GM18517 (cell line): ENCODE data around the gene HRH3.

Source experiments
- ATAC-seq: cut with Tn5 transposase; IDR thresholded peaks from one replicate; pipeline ENCODE4 v1.9.1; 2021; ENCODE audit warnings: mild to moderate bottlenecking, moderate library complexity; ENCODE audit not compliant: unreplicated experiment

Gene HRH3

DNA sequence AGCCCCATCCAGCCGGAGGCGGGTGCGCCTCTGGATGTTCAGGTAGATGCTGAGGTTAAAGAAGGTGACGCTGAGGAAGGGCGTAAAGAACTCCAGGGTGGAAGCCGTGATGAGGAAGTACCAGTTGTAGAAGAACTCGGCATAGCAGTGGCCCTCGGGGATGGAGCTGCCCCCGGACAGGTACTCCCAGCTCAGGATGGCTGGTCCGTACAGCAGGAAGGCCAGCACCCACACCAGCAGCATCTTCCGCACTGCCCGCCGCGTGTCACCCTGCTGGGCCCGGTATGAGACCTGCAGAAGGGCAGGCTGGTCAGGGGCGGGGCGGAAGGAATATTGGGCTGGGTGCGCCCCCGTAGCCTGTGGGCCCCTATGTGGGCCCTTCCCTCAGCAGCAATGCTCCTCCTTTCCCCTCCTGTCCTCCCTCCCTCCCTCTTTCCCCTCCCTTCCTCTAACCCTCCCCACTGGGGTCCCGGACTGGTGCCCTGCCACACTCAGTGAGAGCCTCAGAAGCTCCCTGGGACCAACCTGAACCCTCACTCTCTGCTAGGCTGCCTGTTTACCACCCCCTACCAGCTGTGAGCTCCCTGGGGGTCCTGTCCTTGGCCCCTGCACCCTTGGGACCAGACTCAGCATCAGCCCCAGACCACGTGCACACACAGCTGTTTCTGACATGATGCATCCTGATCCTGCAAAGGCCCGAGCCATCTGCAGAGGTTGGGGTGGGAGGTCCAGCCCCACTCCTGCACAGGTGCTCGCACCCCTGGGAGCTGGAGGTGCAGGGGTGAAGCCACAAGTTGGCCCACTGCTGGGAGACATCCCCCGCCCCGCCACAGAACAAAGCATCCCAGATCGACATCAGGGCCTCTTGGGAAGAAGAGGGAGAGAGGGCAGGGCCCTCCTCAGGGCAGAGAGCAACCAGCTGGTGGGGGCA lies 3.2 kb downstream of the HRH3 start:
- no peak for ATAC-seq

- ATAC-seq, result no peak
Measured at GRCh38 chr20:62215991-62216635, 4.0 kb downstream of the HRH3 start.

DNA sequence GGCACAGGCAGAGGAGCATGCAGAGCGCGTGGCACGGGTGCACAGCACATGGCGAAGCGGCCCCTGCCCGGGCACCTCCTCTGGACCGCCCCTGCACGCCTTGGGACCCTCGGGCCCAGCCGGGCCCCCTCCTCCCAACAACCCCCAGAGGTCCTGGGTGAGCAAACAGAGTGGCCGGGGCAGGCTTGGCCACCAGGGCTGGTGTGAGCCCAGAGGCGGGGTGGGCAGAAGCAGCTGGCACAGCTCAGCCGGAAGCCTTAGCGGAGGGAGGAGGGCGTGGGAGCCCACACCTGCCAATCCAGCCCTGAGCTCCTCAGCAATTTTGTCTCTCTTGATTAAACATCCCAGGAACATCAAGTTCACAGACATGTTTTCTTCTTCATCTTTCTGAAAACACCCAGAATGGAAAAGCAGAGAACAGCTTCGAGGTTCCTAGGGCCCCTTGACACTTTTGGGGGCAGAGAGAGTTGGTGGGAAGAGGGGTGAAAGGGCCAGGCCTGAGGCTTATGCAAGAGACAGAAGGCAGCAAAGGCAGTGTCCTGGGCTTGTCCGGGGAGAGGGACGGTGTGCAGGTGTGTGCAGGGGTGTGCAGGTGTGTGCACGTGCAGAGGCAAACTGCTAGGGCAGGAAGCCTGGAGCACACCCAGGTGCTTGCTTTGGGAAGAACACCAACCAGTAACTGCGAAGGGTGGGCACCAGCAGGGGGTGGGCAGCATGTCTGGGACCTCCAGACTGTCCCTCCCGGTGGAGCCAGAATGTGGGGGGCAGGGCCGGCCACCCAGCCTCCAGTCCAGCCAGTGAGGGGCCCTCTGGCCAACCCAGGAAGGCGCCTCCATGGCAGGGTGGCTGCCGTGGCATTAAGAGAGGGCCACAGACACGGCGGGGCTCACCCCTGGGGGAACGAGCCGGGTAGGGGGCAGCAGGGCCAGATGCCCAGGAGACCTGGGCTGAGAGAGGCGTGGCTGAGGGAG lies 4.8 kb downstream of the HRH3 start:
- ATAC-seq, result no peak

GRCh38 chr20:62214067-62214466 lies 6.0 kb downstream of the HRH3 start:
- ATAC-seq, result no peak

- ATAC-seq, result no peak
Measured at GRCh38 chr20:62212299-62212698, 7.8 kb downstream of the HRH3 start.

- no peak for ATAC-seq
Measured at GRCh38 chr20:62211769-62212288, 8.2 kb downstream of the HRH3 start.

GRCh38 chr20:62211216-62211615 lies 8.9 kb downstream of the HRH3 start:
- ATAC-seq, result no peak

DNA sequence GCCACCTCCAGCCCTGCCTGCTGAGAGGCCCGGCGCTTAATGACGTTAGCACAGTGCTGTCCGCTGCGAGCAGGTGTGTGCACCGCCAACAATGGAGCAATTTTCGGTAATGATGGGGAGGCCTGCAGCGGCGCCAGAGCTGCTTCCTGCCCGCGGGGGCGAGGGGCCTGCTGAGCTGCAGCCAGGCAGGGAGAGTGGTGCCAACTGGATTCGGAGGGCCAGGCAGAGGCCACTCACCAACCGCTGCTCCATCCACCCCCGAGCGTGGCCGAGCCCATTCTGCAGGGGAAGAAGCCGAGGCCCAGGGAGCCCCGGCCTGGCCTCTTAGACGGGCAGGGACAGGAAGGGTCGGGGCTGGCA lies 9.6 kb downstream of the HRH3 start:
- ATAC-seq, result no peak

- ATAC-seq, result no peak
Measured at GRCh38 chr20:62209850-62210495, 10.1 kb downstream of the HRH3 start.

- no peak for ATAC-seq
Measured at GRCh38 chr20:62208795-62209755, 11.0 kb downstream of the HRH3 start.

DNA sequence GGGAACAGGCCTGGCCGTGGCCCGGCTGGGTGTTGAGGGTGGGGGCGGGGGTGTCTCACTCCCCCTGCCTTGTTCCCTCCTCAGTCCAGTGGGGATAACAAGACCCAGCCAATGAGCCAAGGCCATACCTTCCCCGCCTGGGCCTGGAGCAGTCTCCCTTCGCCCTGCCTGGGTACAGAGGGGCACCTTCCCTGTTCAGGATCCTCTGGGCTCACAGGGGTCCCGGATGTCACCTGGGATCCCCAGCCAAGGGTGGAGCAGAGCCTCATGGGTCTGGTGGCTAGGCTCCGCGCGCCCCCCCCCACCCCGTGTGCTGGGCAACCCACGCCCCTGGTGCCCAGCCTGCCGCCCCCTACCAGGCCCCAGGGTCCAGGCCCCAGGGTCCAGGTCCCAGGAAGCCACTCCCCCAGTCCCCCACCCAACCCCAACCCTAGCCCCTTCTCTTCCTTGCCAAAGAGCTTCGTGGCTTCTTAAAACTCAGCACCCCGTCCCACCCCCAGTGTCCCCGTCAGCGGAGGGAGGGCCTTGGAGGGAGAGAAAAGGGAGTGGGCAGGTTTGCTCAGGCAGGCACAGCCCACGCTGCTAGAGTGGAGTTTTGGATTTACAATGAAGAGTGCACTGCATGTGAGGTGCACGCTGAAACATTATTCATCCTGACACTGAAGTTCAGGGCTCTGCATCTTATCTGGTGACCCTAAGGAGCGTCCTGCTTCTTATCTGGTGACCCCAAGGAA lies 11.8 kb downstream of the HRH3 start:
- no peak for ATAC-seq

GRCh38 chr20:62206388-62206775 lies 13.7 kb downstream of the HRH3 start:
- no peak for ATAC-seq

DNA sequence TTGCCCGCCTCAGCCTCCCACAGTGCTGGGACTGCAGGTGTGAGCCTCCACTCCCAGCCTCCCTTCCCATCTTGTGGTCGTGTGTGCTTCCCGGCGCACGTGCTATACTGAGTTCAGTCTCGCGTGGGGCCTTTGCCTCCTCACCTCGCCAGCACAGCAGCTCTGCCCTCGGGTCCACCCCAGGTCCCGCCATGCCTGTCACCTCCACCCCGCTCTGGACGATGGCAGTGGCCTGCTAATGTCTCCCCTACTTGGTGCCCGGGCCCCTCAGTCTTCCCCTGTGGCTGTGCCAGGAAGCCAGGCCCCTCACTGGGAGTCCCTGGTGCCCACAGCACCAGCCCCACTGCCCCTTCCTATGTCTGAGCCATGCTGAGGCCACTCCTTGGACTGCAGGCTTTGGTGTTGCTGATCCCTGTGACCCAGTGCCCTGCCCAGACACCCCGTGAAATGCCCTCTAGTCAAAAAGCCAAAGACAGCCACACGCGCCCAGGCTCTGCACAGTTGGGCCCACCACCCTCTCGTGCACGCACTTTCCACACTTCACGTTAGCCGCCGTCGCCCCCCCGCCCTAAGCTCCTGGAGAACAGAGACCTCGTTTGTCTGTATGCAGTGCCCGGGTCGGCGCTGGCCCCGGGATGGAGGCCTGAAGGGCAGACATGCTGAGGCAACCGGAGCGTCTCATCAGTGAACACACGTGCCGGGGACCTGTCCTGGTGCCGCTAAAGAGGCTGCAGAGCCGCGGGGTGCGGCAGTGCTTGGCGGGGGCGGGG lies 14.3 kb downstream of the HRH3 start:
- ATAC-seq, result no peak

DNA sequence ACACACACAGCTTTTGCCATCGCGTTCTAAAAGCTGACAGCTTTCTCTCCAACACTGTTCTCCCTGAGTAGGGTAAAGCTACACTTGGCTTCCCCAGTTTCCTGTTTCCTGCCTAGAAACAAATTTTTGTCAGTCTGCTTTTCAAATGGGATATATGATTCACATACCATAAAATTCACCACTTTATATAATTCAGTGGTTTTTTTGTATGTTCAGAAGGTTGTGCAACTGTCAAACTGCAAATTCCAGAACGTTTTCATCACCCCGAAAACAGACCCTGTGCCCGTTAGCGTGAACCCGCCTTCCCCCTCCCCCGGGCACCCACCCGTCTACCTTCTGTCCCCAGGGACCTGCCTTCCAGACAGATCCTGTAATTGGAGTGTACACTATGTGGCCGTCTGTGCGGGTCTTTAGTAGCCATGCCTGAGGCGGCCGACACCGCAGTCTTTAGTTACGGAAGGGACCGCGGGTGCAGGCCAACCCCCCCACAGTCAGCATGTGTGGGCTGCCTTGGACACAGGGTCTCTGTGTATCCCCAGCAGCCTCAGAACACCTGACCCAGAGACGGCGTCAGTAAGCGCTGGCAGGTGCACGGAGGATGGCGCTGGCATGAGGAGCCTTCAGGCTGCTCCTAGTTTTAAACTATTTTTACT lies 16.6 kb downstream of the HRH3 start:
- no peak for ATAC-seq

DNA sequence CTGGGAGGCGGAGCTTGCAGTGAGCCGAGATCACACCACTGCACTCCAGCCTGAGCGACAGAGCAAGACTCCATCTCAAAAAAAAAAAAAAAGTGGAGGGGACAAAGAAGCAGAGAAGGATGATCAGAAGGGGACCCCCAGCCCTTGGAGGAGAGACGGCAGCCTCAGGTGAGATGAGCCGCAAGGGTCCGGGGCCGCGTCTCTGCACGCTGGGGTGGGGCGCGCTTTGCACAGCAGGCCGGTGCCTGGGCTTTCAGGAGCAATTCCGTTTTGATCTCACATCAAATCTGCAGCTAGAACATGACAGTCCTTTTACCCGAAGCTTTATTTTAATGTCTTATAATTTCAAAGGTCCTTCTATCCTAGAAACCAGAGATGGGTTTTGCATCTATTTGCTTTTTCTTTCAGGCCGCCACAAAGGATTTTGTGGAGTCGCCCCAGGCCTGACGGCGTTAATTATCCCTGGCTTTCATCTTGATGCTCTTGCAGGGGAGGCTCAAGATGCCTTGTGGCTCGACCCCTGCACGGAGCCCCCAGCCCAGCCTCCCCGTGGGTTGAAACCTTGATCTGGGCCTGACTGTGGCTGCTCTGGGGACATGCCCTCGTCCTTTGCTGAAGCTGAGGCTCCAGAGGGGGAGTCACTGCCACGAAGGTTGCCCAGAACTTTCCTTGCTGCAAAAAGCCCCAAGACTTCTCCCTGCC lies 17.3 kb downstream of the HRH3 start:
- ATAC-seq, result no peak

DNA sequence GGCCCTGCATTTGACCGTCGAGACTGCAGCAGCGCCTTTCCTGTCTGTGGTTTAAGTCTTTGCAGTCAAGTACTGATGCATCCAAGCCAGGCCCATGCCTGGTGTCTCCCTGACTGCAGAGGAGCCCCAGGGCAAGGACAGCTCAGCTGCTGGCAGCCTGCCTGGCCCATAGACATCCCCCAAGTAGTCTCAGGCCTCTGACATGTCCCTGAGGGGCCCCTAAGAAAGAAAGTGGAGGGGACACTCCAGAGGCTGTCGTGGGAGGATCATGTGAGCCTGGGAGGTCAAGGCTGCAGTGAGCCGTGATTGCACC lies 18.0 kb downstream of the HRH3 start:
- ATAC-seq, result no peak
